Choroid plexus epithelial cell (primary cell): ENCODE results near the gene ALK.

Experiments
- DNase-seq: peaks from one replicate; pipeline ENCODE4 v3.0.0-alpha.2; 2010; ENCODE audit warnings: low read depth
- H3K4me3 ChIP-seq: 2 replicates; pipeline ENCODE4 v1.5.1; 2011; ENCODE audit warnings: low read depth, mild to moderate bottlenecking, control low read depth, low read length, moderate library complexity
- TF ChIP-seq, protein P1 (sequence below): conservative IDR thresholded peaks from 2 replicates; pipeline ENCODE4 v1.5.1; 2011; ENCODE audit warnings: low read depth, mild to moderate bottlenecking, control low read depth, inconsistent platforms, low read length, moderate library complexity

ALK gene

DNA sequence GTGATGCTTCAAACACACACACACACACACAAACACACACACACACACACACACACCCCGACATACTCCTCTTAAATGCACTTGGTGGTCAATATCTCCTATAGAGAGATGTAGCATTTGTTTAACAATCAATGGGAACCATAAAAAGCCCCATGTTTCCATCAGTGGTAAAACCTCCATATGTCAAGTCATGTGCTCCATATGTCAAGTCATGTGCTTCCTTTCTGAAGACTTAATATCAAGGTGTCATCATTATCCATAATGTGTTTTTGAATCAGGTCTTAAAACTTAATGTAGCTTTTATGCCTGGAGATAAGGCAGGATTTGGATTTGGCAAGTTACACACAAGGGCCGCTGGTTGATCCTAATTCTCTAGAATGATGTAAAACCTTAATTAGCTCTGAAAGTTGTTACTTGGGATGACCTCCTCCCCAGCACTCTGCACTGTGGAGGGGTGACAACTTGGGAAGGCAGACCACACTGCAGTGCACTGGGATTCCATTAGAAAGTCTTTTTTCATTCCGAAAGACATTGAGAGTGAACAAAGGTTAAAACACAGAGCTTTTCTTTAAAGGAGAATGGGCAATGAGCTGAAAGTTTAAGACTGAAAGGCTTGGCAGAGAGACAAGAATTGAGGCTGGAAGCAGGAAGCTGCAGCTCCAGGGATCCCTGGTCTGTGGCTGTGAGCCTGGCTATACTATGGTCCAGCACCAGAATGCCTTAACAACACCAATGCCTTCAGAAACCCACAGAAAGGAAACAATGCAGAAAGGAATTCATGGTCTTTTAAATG lies 26.4 kb downstream of the ALK start:
- TF ChIP-seq, protein P1, sequence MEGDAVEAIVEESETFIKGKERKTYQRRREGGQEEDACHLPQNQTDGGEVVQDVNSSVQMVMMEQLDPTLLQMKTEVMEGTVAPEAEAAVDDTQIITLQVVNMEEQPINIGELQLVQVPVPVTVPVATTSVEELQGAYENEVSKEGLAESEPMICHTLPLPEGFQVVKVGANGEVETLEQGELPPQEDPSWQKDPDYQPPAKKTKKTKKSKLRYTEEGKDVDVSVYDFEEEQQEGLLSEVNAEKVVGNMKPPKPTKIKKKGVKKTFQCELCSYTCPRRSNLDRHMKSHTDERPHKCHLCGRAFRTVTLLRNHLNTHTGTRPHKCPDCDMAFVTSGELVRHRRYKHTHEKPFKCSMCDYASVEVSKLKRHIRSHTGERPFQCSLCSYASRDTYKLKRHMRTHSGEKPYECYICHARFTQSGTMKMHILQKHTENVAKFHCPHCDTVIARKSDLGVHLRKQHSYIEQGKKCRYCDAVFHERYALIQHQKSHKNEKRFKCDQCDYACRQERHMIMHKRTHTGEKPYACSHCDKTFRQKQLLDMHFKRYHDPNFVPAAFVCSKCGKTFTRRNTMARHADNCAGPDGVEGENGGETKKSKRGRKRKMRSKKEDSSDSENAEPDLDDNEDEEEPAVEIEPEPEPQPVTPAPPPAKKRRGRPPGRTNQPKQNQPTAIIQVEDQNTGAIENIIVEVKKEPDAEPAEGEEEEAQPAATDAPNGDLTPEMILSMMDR: no peak
- H3K4me3 ChIP-seq: no peak overlapping the region
- peak; percentile 48 for DNase-seq

DNA sequence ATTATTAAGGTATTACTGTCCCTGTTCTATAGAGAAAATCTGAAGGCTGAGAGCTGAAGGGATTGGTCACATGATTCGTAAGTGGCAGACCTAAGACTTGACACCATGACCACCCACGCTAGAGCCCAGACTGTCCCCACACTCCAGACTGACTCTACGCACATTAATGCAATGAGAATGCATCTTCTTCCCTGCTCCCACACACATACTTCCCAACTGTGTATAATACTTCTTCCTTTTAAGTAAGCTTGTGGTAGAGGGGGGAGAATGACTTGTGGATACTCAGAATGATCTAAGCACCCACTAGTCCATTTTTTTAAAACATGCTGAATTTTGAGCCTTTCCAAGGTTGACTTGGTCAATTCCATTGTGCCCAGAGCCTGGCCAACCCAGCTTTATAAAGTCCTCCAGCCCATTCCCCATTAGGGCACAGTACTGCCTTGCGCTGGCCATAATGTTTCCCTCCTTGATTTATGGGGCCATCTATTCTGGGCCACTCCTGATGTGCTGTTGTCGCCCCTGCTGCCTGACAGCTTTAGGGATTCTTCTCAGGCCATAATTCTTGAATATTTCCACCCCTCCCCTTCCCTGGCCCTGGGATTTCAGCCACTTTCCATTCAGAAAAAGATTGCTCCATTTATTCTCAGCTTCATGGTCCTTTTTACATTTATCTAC lies 28.7 kb downstream of the ALK start:
- TF ChIP-seq, protein P1: no peak
- no peak for DNase-seq
- H3K4me3 ChIP-seq: no peak overlapping the region

DNA sequence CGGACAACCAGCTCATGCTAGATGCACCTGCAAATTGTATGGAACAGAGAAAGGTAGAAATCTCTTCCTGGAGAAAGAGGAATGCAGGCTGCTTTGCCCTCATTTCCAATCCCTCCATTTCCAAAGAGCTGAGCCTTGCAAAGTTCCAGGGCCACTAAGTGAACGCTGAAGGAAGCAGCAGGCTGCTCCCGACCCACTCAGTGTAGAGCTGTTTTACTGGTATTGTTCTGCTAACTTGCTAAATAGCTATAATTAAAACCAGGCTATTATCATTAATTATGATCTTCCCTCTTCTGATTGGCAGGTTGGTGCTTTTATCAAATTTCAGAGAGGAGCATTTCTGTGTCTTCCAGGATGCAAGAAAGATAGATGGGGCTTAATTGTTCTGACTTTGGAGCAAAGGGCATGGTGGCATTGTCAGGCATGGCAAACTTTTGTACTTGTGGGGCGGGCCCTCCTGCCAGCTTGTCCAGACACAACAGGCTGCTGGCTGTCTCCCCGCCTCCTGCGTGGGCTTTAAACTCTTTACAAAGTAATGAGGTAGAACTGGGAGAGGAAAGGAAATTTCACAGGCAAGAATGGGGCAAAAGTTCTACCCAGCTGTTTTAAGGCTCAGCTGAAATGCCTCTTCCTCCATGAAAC lies 40.2 kb downstream of the ALK start:
- TF ChIP-seq, protein P1: no peak
- H3K4me3 ChIP-seq: no peak overlapping the region
- no peak for DNase-seq

DNA sequence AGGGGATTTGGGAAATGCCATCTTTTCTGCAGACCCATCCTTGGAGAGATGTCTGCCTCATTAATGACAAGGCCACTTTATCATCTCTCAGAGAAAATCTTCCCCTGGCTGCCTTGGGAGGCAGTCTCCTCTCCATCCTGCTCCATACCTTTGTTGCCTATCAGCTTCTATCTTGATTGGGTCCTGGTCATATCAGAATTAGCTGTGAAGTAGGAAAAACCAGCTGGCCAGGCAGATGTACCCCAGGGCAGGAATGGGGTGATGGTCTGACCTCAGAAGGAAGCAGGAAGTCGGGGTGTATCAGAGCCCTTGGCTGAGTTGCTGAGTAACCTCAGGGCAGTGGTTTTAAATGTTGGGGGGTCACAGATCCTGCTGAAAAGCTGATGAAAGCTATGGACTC lies 41.3 kb downstream of the ALK start:
- DNase-seq: no peak
- TF ChIP-seq, protein P1: no peak
- no peak overlapping the region for H3K4me3 ChIP-seq

DNA sequence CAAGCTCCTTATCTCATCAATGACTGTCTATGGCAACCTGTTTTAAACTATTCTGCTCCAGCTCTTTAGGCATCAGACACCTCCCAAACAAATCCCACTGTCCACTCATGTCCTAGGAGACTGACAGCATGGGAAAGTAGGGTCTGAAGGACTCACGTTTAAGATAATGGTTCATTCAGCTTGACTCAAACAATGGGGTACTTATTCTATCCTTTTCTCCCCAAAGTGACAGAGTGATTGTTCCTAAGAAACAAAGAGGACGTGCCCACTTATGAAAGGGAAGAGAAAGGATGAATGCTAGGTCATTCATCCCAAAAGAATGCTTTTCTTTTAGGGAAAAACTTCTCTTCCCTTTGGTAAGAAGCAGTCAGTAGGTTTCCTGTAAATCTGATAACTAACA lies 41.9 kb downstream of the ALK start:
- DNase-seq: no peak
- TF ChIP-seq, protein P1: no peak
- H3K4me3 ChIP-seq: no peak overlapping the region

DNA sequence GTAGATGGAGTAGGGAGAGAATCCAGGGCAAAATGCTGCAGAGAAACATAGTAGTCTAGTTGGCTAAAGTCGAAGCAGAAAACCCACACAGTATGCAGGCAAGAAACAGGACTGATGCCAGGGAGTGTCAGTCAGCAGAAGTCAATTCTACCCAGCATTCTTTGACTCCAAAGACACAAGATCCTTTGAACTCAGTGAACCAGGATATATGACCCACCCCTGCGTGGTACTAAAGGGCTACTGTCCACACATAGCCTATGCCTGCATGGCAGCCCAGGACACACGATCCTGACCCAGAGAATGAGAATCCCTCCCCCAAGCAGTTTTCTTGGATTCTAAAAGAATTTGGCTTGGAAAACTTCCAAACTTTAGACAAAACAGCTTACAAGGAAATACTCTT lies 42.5 kb downstream of the ALK start:
- TF ChIP-seq, protein P1: no peak
- H3K4me3 ChIP-seq: no peak overlapping the region
- peak; percentile 15 for DNase-seq

DNA sequence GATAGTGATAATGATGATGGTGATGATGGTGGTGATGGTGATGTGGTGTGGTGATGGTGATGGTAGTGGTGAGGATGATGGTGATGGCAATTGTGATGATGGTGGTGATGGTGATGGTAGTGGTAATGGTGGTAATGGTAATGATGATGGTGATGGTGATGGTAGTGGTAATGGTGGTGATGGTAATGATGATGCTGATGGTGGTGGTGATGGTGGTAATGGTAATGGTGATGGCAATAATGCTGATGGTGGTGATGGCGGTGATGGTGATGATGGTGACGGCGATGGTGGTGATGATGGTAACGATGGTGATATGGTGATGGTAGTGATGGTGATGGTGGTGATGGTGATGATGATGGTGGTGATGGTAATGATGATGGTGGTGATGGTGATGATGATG lies 45.0 kb downstream of the ALK start:
- no peak overlapping the region for H3K4me3 ChIP-seq
- no peak for DNase-seq
- TF ChIP-seq, protein P1: no peak
